ENCODE results near the gene GBP6.
"Not testable (repeated sequence)": the region's sequence is repeated elsewhere in the genome, so short reads cannot be mapped to it uniquely, and the experiment has no call there.

The GBP6 gene, protein sequence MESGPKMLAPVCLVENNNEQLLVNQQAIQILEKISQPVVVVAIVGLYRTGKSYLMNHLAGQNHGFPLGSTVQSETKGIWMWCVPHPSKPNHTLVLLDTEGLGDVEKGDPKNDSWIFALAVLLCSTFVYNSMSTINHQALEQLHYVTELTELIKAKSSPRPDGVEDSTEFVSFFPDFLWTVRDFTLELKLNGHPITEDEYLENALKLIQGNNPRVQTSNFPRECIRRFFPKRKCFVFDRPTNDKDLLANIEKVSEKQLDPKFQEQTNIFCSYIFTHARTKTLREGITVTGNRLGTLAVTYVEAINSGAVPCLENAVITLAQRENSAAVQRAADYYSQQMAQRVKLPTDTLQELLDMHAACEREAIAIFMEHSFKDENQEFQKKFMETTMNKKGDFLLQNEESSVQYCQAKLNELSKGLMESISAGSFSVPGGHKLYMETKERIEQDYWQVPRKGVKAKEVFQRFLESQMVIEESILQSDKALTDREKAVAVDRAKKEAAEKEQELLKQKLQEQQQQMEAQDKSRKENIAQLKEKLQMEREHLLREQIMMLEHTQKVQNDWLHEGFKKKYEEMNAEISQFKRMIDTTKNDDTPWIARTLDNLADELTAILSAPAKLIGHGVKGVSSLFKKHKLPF

DNA sequence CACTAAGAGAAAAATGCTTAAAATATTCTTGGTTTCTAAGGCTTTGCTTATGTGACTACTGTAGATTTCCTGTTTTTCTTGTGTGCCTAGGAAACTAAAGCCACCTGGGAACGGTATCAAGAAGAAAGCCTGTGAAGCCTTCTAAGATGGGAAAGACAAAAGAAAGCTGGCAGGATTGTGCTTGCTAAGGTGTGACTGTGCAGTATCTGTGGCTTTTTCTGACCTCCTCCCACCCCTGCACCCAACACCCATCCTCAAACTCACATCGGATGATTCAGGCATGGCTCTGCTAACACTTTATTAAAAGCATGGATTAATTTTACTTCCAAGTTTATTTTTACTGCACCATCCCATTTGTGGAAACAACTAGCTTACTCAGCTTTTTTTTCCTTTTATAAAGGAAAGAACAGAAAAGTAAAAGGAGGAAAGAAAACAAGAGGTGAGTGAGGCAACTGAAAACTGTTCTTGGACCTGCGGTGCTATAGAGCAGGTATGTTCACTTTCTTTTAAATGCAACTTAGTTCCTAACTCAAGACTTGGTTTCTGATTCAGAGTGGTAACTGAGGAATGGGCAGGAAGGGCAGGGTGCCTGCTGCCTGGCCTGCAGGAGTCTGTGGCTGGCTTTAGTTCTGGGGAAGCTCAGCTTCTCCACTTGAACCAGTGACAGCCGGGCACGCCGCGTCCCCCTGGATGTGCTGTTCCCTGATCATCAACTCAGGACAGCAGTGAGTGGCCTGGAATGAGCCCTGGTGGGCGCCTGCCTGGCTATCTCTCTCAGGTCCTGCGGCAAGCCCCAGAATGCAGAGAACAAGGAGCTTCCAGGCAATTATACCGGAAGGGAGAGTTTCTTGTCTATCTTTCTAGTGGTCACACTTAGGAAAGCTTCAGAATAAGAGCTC lies at the start of gene GBP6:
Gene GBP6, plus strand, starts transcription at position 422 of the 899 bp plus-strand sequence. CDS start 4,493 bp downstream, outside the sequence.
- DNase-seq (ENCODE audit: low read depth): no peak

DNA sequence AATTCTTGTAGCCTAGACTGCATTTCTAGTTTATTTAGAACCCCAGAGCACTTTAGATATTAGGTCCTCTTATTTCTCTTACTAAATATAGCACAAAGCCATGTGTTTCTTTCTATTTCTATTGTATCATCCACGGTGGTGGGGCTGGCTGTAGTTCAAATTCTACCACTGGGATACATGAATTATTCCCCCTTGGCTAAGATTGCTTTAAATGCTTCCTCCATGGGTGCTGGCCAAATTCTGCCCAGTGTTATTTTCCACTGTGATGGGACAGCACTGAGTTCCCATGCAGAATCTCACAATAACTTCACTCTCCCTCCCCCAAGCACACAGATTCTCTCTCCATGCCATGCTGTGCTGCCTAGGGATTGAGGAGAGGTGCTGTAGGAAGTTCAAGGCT lies 41.5 kb upstream of the GBP6 start:
- DNase-seq (ENCODE audit: low read depth): no peak

DNA sequence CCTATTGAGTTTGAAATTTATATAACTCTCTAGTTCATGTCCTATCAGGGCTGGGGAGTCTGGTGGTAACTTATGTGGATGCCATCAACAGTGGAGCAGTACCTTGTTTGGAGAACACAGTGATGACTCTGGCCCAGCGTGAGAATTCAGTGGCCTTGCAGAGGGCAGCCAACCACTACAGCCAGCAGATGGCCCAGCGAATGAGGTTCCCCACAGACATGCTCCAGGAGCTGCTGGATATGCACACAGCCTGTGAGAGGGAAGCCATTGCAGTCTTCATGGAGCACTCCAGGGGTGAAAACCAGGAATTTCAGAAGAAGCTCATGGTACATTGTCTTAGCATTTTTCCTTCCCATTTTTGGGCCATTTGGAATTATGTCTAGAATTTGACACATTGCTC lies 32.0 kb upstream of the GBP6 start:
- DNase-seq (ENCODE audit: low read depth): no peak

DNA sequence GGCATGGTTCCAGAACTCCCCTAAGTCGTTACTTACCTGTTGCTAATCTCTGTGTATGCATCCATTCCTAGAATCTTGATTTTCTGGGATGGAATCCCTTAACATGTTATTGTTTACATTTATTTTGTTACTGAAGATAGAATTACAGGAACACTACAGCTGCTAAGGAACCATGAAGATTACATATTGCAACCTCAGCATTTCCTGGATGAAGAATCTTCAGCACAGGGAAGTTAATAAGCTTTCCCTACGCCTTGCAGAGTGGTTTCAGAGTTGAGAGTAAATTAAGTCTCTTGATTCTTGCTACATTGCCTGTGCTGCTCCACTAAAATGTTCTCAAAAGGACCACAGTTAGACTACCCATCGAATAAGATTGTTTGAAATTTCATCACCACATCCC lies 31.4 kb upstream of the GBP6 start:
- no peak for DNase-seq (ENCODE audit: low read depth)

DNA sequence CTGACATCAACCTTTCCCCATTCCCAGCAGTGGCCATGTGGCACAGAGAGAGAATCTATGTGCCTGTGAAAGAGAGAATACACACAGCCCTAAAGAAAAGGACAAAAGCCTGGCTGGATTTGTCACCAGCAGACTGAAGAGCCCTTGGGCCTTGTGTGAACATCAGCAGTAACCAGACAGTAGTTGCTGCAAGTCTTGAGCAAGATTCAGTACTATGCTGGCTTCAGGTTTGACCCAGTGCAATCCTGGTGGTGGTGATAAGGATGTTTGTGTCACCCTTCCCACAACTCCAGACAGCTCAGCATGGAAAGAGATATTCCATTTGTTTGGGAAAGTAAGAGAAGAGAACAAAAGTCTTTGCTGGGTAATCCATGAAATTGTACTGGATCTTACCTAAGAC lies 28.4 kb upstream of the GBP6 start:
- DNase-seq (ENCODE audit: low read depth): no peak

DNA sequence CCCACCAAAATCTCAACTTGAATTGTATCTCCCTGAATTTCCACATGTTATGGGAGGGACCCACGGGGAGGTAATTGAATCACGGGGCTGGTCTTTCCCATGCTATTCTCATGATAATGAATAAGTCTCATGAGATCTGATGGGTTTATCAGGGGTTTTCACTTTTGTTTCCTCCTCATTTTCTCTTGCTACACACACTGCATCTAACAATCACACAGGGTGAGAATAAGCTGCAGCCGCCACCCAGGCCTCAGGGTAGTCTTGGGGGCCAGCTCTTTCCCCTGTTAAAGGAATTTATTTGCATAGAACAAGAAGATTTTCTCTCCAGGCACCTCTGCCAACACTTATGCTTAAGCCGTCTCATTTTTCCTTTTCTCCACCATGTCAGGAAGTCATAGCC lies 26.0 kb upstream of the GBP6 start:
- no peak for DNase-seq (ENCODE audit: low read depth)

DNA sequence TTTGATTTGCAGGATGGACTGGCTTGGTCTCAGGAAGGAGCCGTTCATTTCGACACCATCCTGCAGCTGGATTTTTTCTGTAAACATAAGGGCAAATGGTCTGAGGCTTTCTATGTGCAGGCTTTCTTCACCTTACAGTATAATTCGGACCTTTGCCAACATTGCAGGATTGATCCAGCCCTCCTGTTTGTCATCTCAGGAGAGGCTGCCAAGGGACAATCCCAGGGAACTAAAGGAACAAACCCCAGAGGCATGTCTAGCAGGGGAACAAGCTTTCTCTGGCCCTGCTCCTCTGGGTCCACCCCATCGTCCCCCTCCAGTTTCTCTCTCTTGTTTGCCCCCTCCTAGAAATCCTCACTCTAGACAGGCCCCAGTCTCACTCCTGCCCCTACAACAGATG lies 24.8 kb upstream of the GBP6 start:
- DNase-seq (ENCODE audit: low read depth): no peak

DNA sequence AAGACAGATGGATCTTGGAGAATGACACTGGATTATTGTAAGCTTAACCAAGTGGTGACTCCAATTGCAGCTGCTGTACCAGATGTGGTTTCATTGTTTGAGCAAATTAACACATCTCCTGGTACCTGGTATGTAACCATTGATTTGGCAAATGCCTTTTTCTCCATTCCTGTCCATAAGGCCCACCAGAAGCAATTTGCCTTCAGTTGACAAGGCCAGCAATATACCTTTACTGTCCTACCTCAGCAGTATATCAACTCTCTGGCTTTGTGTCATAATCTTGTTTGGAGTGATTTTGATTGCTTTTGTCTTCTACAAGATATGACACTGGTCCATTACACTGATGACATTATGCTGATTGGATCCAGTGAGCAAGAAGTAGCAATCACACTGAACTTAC lies 18.4 kb upstream of the GBP6 start:
- not testable (repeated sequence) for DNase-seq (ENCODE audit: low read depth)

DNA sequence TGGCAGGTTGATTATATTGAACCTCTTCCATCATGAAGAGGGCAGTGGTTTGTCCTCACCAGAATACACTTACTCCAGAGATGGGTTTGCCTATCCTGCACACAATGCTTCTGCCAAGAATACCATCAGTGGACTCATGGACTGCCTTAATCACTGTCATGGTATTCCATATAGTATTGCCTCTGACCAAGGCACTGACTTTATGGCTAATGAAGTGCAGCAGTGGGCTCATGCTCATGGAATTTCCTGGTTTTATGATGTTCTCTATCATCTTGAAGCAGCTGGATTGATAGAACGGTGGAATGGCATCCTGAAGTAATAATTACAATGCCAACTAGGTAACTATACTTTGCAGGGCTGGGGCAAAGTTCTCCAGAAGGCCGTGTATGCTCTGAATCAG lies 16.6 kb upstream of the GBP6 start:
- DNase-seq (ENCODE audit: low read depth): peak; percentile 20

DNA sequence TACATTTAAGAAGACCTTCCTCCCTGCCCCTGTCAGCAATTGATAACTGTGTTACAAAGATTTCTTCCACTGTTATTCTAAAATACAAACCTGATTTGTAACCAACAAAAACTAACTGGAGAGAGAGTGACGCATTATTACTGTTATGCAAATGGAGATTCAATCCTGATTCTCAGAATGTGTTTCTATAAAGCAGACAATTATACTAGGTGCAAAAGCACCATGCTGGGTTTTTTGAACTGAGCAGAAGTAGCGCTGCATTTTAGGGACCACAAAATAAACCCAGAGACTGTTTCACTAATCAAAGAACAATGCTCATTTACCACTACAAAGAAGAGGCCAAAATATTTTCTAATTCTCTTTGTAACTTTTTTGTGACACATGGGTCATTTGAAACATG lies 13.6 kb upstream of the GBP6 start:
- no peak for DNase-seq (ENCODE audit: low read depth)

DNA sequence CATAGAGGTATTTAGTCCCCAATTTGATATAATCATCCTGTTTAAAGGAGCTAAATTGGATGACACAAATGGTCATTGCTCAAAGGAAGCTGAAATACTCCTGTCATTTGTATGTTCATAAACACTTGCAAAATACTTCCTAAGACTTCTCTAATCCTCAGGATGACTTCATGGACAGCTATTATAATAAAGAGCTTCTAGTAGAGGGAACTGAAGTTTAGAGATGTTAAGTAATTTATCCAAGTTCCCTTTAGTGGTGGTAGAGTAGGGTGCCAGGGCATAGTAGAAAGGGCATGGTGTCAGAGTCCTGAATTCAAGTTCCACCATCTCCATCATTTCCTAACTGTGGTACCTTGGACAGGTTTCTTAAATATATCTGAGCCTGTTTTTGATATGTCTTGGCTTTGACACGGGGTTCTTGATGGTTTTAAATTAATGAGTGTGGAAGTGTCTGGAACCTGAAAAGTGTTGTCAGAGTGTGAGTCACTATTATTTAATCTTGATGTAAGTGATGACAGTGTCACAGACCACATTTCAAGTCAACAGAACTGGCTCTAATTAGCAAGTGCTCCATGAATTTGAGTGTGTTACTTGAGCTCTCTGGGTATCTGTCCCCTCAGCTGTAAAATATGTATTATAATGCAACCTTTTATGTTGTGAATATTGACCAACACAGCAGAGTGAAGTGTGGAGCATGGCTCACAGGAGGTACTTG lies 12.1 kb upstream of the GBP6 start:
- DNase-seq (ENCODE audit: low read depth): no peak

DNA sequence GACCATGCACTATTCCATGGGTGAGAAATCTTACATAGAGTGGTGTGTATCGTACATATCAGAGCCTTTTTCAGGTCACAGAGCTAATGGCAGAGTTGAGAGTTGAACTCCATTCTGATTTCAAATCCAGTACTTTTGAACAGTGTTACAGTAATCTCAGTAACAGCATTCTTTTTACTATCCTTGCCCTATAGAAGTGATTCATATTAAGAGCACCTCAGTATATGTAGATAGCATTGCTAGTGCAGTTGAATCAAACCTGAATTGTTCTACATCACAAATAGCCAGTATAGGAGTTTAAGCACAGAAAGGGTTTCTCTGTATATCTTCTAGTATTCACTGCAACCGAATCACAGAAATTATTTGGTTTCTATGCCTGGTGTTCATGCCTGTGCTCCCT lies 11.4 kb upstream of the GBP6 start:
- no peak for DNase-seq (ENCODE audit: low read depth)

DNA sequence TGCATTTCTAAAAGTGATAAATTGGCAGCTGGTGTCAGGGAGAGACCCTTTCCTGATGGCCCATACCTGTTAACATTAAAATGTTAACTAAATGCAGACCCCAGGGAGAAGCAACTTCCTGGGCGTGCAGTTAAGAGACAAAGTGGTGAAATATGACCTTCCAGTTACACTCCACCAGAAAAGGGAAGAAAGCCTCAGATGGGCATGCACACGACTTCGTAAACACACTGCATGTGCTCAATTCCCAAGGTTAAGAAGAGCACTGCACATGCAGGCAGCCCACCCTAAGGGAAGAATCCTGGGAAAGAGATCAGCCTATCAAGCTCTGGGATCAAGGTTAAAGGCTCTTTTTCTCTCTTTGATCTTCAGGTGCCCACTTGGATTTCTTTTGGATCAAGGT lies 9.7 kb upstream of the GBP6 start:
- no peak for DNase-seq (ENCODE audit: low read depth)

DNA sequence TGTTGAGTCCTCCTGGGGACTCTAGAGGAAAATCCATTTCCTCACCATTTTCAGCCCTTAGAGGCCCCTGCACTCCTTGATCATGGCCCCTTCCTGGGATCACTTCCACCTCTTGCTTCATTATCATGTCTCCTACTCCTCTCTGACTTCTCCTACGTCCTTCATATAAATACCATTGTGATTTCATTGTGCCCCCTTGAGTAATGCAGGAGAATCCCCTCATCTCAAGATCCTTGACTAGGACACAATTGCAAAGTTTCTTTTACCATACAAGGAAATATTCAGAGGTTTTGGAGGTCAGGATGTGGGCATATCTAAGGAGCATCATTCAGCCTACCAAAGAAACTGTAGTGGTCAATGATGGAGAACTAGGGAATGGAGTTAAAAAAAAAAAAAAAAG lies 8.8 kb upstream of the GBP6 start:
- no peak for DNase-seq (ENCODE audit: low read depth)

DNA sequence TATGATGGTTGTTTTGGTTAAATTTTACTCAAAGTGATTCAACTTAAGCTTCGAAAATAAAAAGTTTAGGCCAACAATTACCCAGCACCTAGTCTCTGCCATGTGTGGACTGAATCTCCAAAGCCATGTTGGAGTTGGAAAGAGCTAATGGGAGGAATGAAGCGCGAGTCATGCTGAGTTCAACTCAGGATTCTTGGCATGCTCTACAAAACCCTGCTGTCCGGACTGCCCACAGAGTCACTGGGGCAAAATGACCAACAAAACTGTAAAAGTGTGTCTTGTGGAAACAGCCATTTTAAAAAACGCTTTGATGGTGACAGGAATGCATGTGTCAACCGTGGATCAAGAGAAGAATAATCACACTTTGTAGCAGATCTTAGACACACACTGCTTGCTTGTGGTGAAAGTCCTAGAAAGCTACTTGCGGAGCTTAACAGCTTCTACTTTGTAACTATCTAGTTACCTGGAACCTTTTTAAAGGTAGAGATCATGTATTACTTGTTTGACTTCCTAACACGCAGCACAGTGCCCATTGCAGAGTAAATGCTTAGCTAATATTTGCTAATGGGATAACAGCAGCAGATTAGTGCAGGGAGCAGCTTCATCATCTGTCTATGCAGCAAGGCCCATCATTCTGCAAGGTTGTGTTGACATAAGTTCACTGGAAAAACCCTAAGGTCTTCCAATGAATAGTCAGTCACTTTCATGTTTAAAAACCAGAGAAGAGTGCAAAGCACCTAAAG lies 7.0 kb upstream of the GBP6 start:
- DNase-seq (ENCODE audit: low read depth): peak; percentile 42

DNA sequence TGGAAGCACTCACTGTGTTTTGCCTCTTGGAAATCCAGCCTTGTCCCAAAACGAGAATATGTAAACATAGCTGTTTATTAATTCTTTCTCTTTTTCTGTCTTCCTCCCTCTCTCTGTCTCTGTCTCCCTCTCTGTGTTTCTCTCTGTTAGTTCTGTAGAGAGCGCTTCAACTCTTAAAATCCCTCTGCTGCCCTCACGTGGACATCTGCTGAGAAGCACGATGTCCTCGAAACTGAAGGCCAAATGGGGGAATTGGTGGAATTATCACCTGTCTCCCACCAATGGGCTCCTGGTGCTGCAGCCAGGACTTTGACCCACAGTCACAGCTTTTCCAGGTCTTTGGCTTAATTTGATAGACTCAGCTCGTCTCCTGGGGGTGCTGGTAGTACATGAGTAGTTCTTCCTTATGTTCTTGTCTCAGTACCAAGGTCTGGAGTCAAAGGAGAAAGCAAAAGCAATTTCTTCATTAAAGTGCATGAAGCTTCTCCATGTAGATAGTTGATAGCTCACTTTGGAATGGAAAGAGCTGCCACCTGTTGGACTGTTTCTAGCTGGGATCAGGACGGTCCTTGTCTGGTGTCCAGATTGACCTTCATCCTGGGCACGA lies 5.5 kb upstream of the GBP6 start:
- peak; percentile 26 for DNase-seq (ENCODE audit: low read depth)

DNA sequence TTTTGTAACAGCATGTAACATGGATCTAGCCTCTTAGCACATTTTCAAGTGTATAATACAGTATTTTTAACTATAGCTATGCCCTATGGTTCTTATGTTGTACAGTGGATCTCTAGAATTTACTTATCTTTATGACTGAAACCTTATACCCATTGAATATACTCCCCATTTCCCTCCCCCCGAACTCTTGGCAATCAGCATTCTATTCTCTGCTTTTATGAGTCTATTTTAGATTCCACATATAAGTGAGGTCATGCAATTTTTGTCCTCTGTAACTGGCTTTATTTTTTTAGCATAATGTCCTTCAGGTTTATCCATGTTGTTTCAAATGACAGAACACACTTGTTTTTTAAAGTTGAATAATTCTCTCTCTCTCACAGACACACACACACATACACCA lies 3.1 kb upstream of the GBP6 start:
- DNase-seq (ENCODE audit: low read depth): no peak

DNA sequence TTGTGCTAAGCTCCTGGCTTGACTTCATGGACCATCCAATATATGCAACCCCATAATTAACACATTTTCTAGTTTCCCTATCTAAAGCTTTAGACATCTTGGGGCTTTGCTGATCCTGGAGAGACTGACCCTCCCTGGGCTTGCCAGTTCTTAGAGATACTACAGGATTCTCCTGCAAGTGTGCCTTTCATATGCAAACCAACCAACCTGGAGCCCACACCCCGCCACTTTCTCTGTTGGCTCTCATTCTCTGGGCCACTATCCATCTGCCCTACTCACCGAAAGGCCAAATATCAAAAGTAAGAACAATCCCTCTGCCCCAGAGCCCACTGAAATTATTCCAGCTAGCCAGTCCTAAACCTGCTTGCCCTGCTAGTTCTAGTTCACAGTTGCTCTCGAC lies 2.2 kb upstream of the GBP6 start:
- no peak for DNase-seq (ENCODE audit: low read depth)

DNA sequence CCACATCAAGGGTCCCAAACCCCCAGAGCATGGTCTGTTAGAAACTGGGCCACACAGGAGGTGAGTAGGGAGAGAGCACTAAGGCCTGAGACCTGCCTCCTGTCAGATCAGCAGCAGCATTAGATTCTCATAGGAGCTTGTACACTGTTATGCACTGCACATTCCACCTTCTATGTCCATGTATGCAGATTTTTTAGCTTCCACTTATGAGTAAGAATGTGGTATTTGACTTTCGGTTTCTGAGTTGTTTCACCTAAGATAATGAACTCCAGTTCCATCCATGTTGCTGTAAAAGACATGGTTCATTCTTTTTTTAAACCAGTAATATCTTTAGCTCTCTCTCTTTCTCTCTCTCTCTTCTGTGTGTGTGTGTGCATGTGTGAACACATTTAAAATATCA lies 663 bp upstream of the GBP6 start:
- no peak for DNase-seq (ENCODE audit: low read depth)

DNA sequence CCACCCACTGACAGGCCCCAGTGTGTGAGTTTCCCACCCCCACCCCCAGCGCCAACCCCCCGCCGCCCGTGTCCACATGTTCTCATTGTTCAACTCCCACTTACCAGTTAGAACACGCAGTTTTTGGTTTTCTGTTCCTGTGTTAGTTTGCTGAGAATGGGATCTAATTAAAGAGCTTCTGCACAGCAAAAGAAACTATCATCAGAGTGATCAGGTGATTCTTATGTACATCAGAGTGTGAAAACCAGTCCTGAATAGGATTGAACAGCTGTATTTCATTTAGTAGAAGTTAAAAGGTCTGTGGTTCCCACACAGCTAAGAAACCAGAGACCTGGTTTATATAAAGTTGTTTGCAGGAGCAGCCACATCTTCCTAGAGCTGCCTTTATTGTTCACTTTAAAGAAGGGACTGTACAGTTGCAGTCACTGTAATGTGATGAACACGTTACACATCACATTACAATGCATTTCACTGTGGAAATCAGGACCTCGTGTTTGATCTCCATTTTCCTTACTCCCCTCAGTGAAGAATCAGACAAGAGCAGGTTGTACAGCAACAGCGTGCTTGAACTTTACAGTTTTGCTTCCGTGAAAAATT lies 1.2 kb downstream of the GBP6 start:
- no peak for DNase-seq (ENCODE audit: low read depth)

DNA sequence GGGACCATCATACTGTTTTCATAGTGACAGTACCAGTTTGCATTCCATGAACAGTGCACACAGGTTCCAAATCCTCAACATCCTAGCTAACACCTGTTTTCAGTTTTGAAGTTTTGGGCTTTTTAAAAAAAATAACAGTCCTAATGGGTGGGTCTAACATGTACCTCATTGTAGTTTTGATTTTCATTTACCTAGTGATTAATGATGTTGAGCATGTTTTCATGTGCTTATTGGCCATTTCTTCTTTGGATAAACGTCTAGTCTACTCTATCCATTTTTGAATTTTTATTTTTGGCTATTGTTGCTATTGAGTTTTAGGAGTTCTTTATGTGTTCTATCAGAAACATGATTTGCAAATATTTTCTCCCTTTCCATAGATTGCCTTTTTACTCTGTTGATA lies 3.4 kb downstream of the GBP6 start:
- DNase-seq (ENCODE audit: low read depth): no peak
